ENCODE measurements around the gene DLG2. TPM values are rescaled to one million over a fixed set of nuclear protein-coding genes. Genes with fewer than 3 reads are reported as not detected.

Gene DLG2
- total and polyA plus RNA-seq, 9 donors, result 2.5 to 20.7 (median 12.0) TPM

DNA sequence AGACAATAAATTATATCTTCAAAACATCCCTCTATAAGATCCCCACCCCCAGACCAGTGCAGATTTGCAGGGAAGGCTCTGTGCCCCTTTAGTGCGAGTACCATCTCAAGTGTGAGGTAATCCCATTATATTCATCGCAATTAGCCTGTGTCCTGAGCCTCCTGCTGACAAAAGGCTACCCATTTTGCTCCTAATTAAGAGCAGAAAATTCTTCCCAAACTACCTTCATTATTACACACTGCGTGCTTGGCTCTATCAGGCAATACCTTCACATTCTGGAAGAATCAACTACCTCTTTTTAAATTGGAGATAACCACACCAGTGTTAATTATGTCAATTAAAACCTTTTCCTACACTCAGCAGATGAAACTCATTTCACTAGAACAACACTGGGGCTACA, 1207.5 kb downstream of the DLG2 start:
- Histone ChIP-seq H3K4me1 (ENCODE audit: insufficient read depth) (no peaks in the 10 kb centered on the region), H3K9me3 (no peaks in the 10 kb centered on the region), H3K4me3 (no peak overlapping the region), H3K36me3 (no peaks in the 10 kb centered on the region), H3K27ac (no peak overlapping the region), H3K27me3 (no peaks in the 10 kb centered on the region)
- intact Hi-C loops (cut with DNase I), result no loop called here
- no peak for DNase-seq
- TF ChIP-seq CTCF (IDR thresholded peaks at IDR 0.05) (no peak), EP300 (IDR thresholded peaks at IDR 0.05) (no peak), POLR2A (IDR thresholded peaks at IDR 0.05) (no peak)
- WGBS, 3 donors, result 69 to 84% (median 82%) methylated on average over 3 of the region's 3 CpGs

GRCh38 chr11:84414920-84415319, 1212.2 kb downstream of the DLG2 start:
- H3K9me3 ChIP-seq, result no peaks in the 10 kb centered on the region
- H3K36me3 ChIP-seq, result no peaks in the 10 kb centered on the region
- no peaks in the 10 kb centered on the region for H3K4me1 ChIP-seq (ENCODE audit: insufficient read depth)
- H3K27me3 ChIP-seq, result no peaks in the 10 kb centered on the region
- WGBS, 3 donors, result 2 to 5% (median 4%) methylated on average over 1 of the region's 1 CpG
- intact Hi-C loops (cut with DNase I), result no loop called here
- no peak overlapping the region for H3K27ac ChIP-seq
- no peak for DNase-seq
- H3K4me3 ChIP-seq, result no peak overlapping the region
- no peak for TF ChIP-seq EP300 (IDR thresholded peaks at IDR 0.05)
- no peak for TF ChIP-seq CTCF (IDR thresholded peaks at IDR 0.05)

DNA sequence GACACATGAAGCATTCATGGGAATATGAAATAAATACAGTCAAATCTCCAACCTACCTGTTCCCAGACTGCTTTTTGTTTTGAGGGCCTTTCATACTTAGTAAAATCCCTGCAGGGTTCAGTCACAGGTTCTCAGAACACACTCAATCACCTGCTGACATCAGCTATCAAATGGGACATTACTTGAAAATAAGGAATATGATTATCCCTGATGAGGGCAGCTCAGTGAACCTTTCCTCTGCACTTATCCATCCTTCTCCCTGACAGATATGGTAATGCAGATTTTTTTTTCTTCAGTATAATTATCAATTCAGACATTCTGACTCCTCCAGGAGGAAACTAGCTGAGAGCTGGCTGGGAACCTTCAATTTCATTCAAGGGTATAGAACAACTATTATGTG, 1213.6 kb downstream of the DLG2 start:
- TF ChIP-seq EP300 (IDR thresholded peaks at IDR 0.05) (no peak), POLR2A (IDR thresholded peaks at IDR 0.05) (no peak), CTCF (IDR thresholded peaks at IDR 0.05) (no peak)
- DNase-seq, result no peak
- Histone ChIP-seq H3K36me3 (no peaks in the 10 kb centered on the region), H3K4me3 (no peak overlapping the region), H3K27ac (no peak overlapping the region), H3K4me1 (ENCODE audit: insufficient read depth) (no peaks in the 10 kb centered on the region), H3K9me3 (no peaks in the 10 kb centered on the region), H3K27me3 (no peaks in the 10 kb centered on the region)
- intact Hi-C loops (cut with DNase I), result no loop called here

DNA sequence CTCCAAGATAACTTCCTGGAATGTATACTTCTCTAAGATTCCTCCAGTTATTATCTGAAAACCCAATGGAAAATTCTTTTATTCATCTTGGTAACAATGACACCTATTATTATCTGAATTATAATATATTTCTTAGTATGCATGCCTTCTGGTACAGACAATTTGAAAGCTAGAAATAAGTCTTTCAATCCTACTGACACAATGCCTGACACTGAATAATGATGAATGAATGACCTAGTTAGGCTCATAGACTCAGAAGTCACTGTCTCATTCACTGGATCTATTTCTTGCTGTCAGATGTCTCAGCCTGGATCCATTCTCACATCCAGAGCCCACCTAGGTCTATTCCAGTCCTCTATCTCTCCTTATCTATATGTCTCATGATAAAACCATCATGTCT, 1214.3 kb downstream of the DLG2 start:
- intact Hi-C loops (cut with DNase I), result no loop called here
- Histone ChIP-seq H3K4me1 (ENCODE audit: insufficient read depth) (no peaks in the 10 kb centered on the region), H3K27ac (no peak overlapping the region), H3K27me3 (no peaks in the 10 kb centered on the region), H3K9me3 (no peaks in the 10 kb centered on the region), H3K36me3 (no peaks in the 10 kb centered on the region), H3K4me3 (no peak overlapping the region)
- no peak for TF ChIP-seq POLR2A (IDR thresholded peaks at IDR 0.05)
- TF ChIP-seq CTCF (IDR thresholded peaks at IDR 0.05), result no peak
- no peak for TF ChIP-seq EP300 (IDR thresholded peaks at IDR 0.05)
- no peak for DNase-seq

- H3K27ac ChIP-seq, result no peak overlapping the region
- H3K27me3 ChIP-seq, result no peaks in the 10 kb centered on the region
- H3K4me3 ChIP-seq, result no peak overlapping the region
- no peaks in the 10 kb centered on the region for H3K36me3 ChIP-seq
- TF ChIP-seq EP300 (IDR thresholded peaks at IDR 0.05) (no peak), CTCF (IDR thresholded peaks at IDR 0.05) (no peak), POLR2A (IDR thresholded peaks at IDR 0.05) (no peak)
- no peaks in the 10 kb centered on the region for H3K4me1 ChIP-seq (ENCODE audit: insufficient read depth)
- H3K9me3 ChIP-seq, result no peaks in the 10 kb centered on the region
- intact Hi-C loops (cut with DNase I), result no loop called here
- DNase-seq, result no peak
- 92 to 95% (median 92%) methylated on average over 3 of the region's 3 CpGs for WGBS, 3 donors
Observed at GRCh38 chr11:84408946-84409411, 1218.2 kb downstream of the DLG2 start.

Measured in ovary (tissue), 9 donors.